Stimulated activated CD8-positive, alpha-beta memory T cell treated with anti-CD3 and anti-CD28 coated beads, Interleukin-4, amount 100 ng/mL, for 48 hours (primary cell): ENCODE measurements around the gene FHIT.

Experiments used
- DNase-seq: peaks from one replicate; pipeline ENCODE4 v3.0.0-alpha.2; 2020

The FHIT gene

GRCh38 chr3:60010781-60011180, 1240.5 kb downstream of the FHIT start:
- peak; percentile 50 for DNase-seq

GRCh38 chr3:60009931-60010478, 1241.2 kb downstream of the FHIT start:
- DNase-seq: no peak

GRCh38 chr3:60001369-60001768, 1249.9 kb downstream of the FHIT start:
- no peak for DNase-seq

- DNase-seq: no peak
Measured at GRCh38 chr3:60000311-60001105, 1250.7 kb downstream of the FHIT start.

GRCh38 chr3:59998058-59998457, 1253.2 kb downstream of the FHIT start:
- DNase-seq: no peak

- no peak for DNase-seq
Measured at GRCh38 chr3:59997583-59997982, 1253.7 kb downstream of the FHIT start.

- no peak for DNase-seq
Measured at GRCh38 chr3:59996056-59996455, 1255.2 kb downstream of the FHIT start.

- DNase-seq: no peak
Measured at GRCh38 chr3:59995563-59995962, 1255.7 kb downstream of the FHIT start.

- DNase-seq: no peak
Measured at GRCh38 chr3:59994732-59995304, 1256.4 kb downstream of the FHIT start.

GRCh38 chr3:59992578-59992977, 1258.7 kb downstream of the FHIT start:
- no peak for DNase-seq

- no peak for DNase-seq
Measured at GRCh38 chr3:59990915-59991314, 1260.3 kb downstream of the FHIT start.

GRCh38 chr3:59982510-59982909, 1268.7 kb downstream of the FHIT start:
- no peak for DNase-seq

- no peak for DNase-seq
Measured at GRCh38 chr3:59981377-59981776, 1269.9 kb downstream of the FHIT start.

- DNase-seq: no peak
Measured at GRCh38 chr3:59980576-59980975, 1270.7 kb downstream of the FHIT start.

- no peak for DNase-seq
Measured at GRCh38 chr3:59979542-59979941, 1271.7 kb downstream of the FHIT start.

GRCh38 chr3:59978979-59979378, 1272.3 kb downstream of the FHIT start:
- peak; percentile 44 for DNase-seq

GRCh38 chr3:59970796-59971195, 1280.5 kb downstream of the FHIT start:
- DNase-seq: no peak

GRCh38 chr3:59970376-59970775, 1280.9 kb downstream of the FHIT start:
- no peak for DNase-seq

- DNase-seq: no peak
Measured at GRCh38 chr3:59968513-59969045, 1282.7 kb downstream of the FHIT start.

GRCh38 chr3:59963676-59964075, 1287.6 kb downstream of the FHIT start:
- no peak for DNase-seq

- no peak for DNase-seq
Measured at GRCh38 chr3:59957150-59957549, 1294.1 kb downstream of the FHIT start.

GRCh38 chr3:59953104-59953503, 1298.1 kb downstream of the FHIT start:
- DNase-seq: no peak

GRCh38 chr3:59949311-59949710, 1301.9 kb downstream of the FHIT start:
- no peak for DNase-seq

GRCh38 chr3:59946401-59946800, 1304.9 kb downstream of the FHIT start:
- DNase-seq: no peak
